DOHH2 (cell line): ENCODE measurements around the gene PCDHAC2.

Experiments used
- H3F3A ChIP-seq: fragments of 200-600 bp; sonication (generic), shearing (Covaris generic); 2 replicates; pipeline ENCODE4 v1.6.0; 2016; ENCODE audit warnings: antibody characterized with exemption, mild to moderate bottlenecking; ENCODE audit not compliant: control insufficient read depth, insufficient read depth
- H3K27ac ChIP-seq: fragments of 200-600 bp; sonication (generic); 2 replicates; pipeline ENCODE4 v1.5.1; 2014; ENCODE audit warnings: low read depth, mild to moderate bottlenecking, low read length, moderate library complexity
- H3K27me3 ChIP-seq: fragments of 200-600 bp; sonication (generic); 2 replicates; pipeline ENCODE4 v1.6.1; 2014; ENCODE audit warnings: mild to moderate bottlenecking, low read length, mixed read lengths; ENCODE audit not compliant: control insufficient read depth
- H3K36me3 ChIP-seq: fragments of 200-600 bp; sonication (generic); 2 replicates; pipeline ENCODE4 v1.6.1; 2014; ENCODE audit warnings: mild to moderate bottlenecking, low read length, moderate library complexity, mixed read lengths; ENCODE audit not compliant: control insufficient read depth
- H3K4me1 ChIP-seq: fragments of 200-600 bp; sonication (generic); 2 replicates; pipeline ENCODE4 v1.6.1; 2014; ENCODE audit warnings: mild to moderate bottlenecking, low read length, mixed read lengths; ENCODE audit not compliant: control insufficient read depth
- H3K4me2 ChIP-seq: fragments of 200-600 bp; sonication (generic); 2 replicates; pipeline ENCODE4 v1.6.0; 2014; ENCODE audit warnings: mild to moderate bottlenecking, low read length, moderate library complexity
- H3K4me3 ChIP-seq: fragments of 200-600 bp; sonication (generic); 2 replicates; pipeline ENCODE4 v1.5.1; 2014; ENCODE audit warnings: mild to moderate bottlenecking, low read length, mixed read lengths
- H3K79me2 ChIP-seq: fragments of 200-600 bp; sonication (generic); 2 replicates; pipeline ENCODE4 v1.6.1; 2014; ENCODE audit warnings: mild to moderate bottlenecking, low read length, mixed read lengths; ENCODE audit not compliant: control insufficient read depth
- H3K9me2 ChIP-seq: fragments of 200-600 bp; sonication (generic); replicated peaks from 2 replicates; pipeline ENCODE4 v1.6.1; 2014; ENCODE audit warnings: mild to moderate bottlenecking, low read length, mixed read lengths; ENCODE audit not compliant: control insufficient read depth
- H3K9me3 ChIP-seq: fragments of 200-600 bp; sonication (generic); 2 replicates; pipeline ENCODE4 v1.6.1; 2014; ENCODE audit warnings: antibody characterized with exemption, low read length, mixed read lengths; ENCODE audit not compliant: control insufficient read depth, insufficient read depth
- H4K20me1 ChIP-seq: fragments of 200-600 bp; sonication (generic); 2 replicates; pipeline ENCODE4 v1.6.0; 2014; ENCODE audit warnings: low read depth, mild to moderate bottlenecking, antibody characterized with exemption, low read length, moderate library complexity; ENCODE audit not compliant: control insufficient read depth, insufficient read depth
- CTCF ChIP-seq: fragments of 200-600 bp; sonication (generic); IDR thresholded peaks from one replicate; pipeline ENCODE4 v1.5.1; 2014; ENCODE audit warnings: antibody characterized with exemption, mild to moderate bottlenecking, low read depth, low read length; ENCODE audit not compliant: poor library complexity, severe bottlenecking
- EZH2phosphoT487 ChIP-seq: fragments of 200-600 bp; sonication (generic); IDR thresholded peaks from 2 replicates; pipeline ENCODE4 v1.6.1; 2017; ENCODE audit warnings: borderline replicate concordance, mild to moderate bottlenecking, antibody characterized with exemption, low read length, moderate library complexity, mixed read lengths

The PCDHAC2 gene

DNA sequence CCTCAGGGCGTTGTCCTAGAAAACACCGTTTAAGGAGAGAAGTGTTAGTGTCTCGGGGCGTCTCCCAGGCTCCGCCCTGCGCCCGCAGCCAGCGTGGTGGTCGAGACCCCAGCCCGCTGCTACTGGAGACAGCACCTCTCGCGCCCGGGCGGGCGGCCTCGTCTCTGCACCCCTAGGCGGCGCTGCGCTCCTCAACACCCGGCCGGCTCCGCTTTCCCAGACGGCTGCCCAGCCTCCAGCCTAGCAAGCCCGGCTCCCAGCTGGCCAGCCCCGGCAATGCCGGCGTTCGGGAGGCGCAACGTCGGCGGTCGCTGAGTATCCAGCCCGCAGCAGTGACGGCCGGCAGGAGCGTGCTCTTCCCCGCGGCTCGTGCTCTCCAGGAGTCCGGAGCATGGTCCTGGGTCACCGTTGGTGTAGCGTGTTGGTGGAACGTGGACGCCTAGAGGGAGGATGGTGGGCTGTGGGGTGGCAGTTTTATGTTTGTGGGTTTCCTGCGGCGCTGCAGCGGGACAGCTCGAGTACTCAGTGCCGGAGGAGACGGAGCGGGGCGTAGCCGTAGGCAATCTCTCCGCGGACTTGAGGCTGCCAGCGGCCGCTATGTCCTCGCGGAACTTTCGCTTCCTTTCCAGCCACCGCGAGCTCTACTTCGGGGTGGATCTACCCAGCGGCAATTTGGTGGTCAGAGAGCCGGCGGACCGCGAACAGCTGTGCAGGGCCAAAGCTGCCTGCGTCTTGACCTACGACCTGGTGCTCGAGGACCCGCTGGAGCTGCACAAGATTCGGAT, 39.6 kb upstream of the PCDHAC2 start:
- Histone ChIP-seq H3K27me3 (no peaks in the 10 kb centered on the region), H3K4me2 (no peak overlapping the region), H3K9me2 (no peaks in the 10 kb centered on the region), H3K4me1 (no peaks in the 10 kb centered on the region), H3K27ac (no peak overlapping the region), H4K20me1 (no peaks in the 10 kb centered on the region), H3K4me3 (no peak overlapping the region), H3K9me3 (no peaks in the 10 kb centered on the region), H3K36me3 (no peaks in the 10 kb centered on the region), H3K79me2 (no peaks in the 10 kb centered on the region), H3F3A (no peaks in the 10 kb centered on the region)
- TF ChIP-seq EZH2phosphoT487 = no peak
- no peak for TF ChIP-seq CTCF

DNA sequence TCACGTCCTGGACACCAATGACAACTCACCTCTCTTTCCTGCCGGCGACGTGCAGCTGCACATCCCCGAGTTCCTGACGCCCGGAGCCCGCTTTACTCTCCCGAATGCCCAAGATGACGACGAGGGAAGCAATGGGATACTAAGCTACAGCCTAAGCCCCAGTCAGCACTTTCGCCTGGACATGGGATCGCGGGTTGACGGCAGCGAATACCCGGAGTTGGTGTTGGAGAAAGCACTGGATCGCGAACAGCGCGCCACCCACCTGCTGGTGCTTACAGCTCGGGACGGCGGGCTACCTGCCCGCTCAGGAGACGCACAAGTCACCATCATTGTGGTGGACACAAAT, 39.1 kb upstream of the PCDHAC2 start:
- Histone ChIP-seq H3K4me3 (no peak overlapping the region), H3K27ac (no peak overlapping the region), H3F3A (no peaks in the 10 kb centered on the region), H3K4me1 (no peaks in the 10 kb centered on the region), H3K79me2 (no peaks in the 10 kb centered on the region), H3K9me2 (no peaks in the 10 kb centered on the region), H4K20me1 (no peaks in the 10 kb centered on the region), H3K9me3 (no peaks in the 10 kb centered on the region), H3K27me3 (no peaks in the 10 kb centered on the region), H3K4me2 (no peak overlapping the region), H3K36me3 (no peaks in the 10 kb centered on the region)
- TF ChIP-seq EZH2phosphoT487 (no peak), CTCF (no peak)

DNA sequence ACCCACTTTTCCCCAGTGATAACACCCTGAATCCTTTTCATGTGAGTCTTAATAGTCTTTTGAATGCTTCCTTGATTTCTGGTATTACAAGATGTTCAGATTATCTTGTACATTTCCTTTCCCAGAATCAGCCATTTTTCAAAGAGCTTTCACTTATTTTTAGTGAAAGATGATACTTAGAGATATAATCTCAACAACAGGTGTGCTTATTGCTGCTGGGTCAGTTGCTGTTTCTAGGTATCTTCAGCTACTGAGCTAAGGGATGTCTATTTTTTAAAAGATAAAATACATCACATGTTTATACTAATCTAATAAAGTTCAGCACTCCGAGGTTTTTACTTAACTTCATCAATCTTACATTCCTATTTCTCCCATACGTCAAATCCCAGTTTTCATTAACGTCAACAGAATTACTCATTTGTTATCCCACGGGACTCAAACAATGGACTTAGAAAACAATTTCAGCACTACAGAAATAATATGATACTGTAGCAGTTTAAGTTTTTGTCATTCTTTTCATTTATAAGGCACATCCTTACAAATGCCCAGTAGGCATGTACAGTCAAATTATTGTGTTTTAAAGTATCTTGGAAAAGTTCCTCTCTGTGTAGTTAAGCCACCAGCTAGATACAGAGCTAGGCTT, 31.2 kb upstream of the PCDHAC2 start:
- no peaks in the 10 kb centered on the region for H3K9me3 ChIP-seq
- no peak overlapping the region for H3K4me2 ChIP-seq
- no peaks in the 10 kb centered on the region for H4K20me1 ChIP-seq
- H3F3A ChIP-seq = no peaks in the 10 kb centered on the region
- H3K4me1 ChIP-seq = no peaks in the 10 kb centered on the region
- no peak overlapping the region for H3K27ac ChIP-seq
- no peaks in the 10 kb centered on the region for H3K9me2 ChIP-seq
- H3K79me2 ChIP-seq = no peaks in the 10 kb centered on the region
- H3K27me3 ChIP-seq = peaks cover 6% of the 10 kb centered on the region; the same call in 1 of the 2 replicates
- no peak overlapping the region for H3K4me3 ChIP-seq
- TF ChIP-seq EZH2phosphoT487 = no peak
- TF ChIP-seq CTCF = no peak
- no peaks in the 10 kb centered on the region for H3K36me3 ChIP-seq
